K562 (cell line): Measurements from ENCODE around the gene PKP1. TPM values are rescaled to one million over a fixed set of nuclear protein-coding genes. Genes with fewer than 3 reads are reported as not detected.

Experiments
- ATAC-seq: fragments of 200-7000 bp; cut with Tn5 transposase; 3 replicates; pipeline ENCODE4 v1.9.1; 2020; ENCODE audit warnings: moderate library complexity
- BruUV-seq: library from RNA; stranded (reverse); fragments of 400-500 nt; replicated peaks from 2 replicates; lab custom pipeline; 2021; lab: Mats Ljungman, UMichigan
- CTCF ChIA-PET: fragments of 300-600 bp; formaldehyde crosslinking; extraction: SDS; loops from one replicate; lab custom pipeline; 2021; ENCODE audit warnings: low intra/inter-chr PET ratio; lab: Yijun Ruan, JAX
- POLR2A ChIA-PET: fragments of 300-600, 350-650 bp; sonication (Branson Sonifier 250); formaldehyde crosslinking; extraction: SDS; loops from one replicate; lab custom pipeline; 2021; ENCODE audit warnings: antibody characterized with exemption, inconsistent platforms; lab: Yijun Ruan, JAX
- DNase-seq, 4 experiments: peaks; one replicate each; pipeline versions ENCODE4 v3.0.0 to v3.0.0-alpha.2; 2011 to 2018; ENCODE audit warnings: low spot score in 3 of 4, mixed read lengths in 3 of 4; ENCODE audit errors: extremely low read depth in 1 of 4
- FAIRE-seq: peaks from 2 replicates; lab custom pipeline; 2011; peaks lifted over from hg19 to GRCh38; lab: Jason Lieb, UNC
- H2AFZ ChIP-seq: 2 replicates; pipeline ENCODE4 v1.6.0; 2011; ENCODE audit warnings: low read depth, low read length, control low read depth, inconsistent platforms
- H3K27ac ChIP-seq: fragments of 200-600 bp; 3 replicates; pipeline ENCODE4 v1.8.0; 2011; ENCODE audit warnings: low read depth, mild to moderate bottlenecking, control low read depth, inconsistent platforms, low read length, moderate library complexity, mixed read lengths; ENCODE audit errors: extremely low read depth
- H3K27me3 ChIP-seq, 2 experiments: fragments of 300-600 bp in 1 of 2; 2 replicates in 1 of 2; 3 replicates in 1 of 2; pipeline versions ENCODE4 v1.6.0 to v1.8.0; 2011; ENCODE audit warnings: inconsistent platforms in 2 of 2, low read length in 2 of 2, mild to moderate bottlenecking in 1 of 2, mixed read lengths in 1 of 2, moderate library complexity in 1 of 2; ENCODE audit not compliant: control insufficient read depth in 2 of 2, insufficient read depth in 2 of 2
- H3K36me3 ChIP-seq: fragments of 300-600 bp; 3 replicates; pipeline ENCODE4 v1.8.0; 2011; ENCODE audit warnings: mild to moderate bottlenecking, low read length, inconsistent platforms; ENCODE audit not compliant: control insufficient read depth, insufficient read depth
- H3K4me1 ChIP-seq, 2 experiments: fragments of 200-600 bp in 1 of 2; replicated peaks in 1 of 2; 2 replicates in 1 of 2; 3 replicates in 1 of 2; pipeline versions ENCODE4 v1.5.1 to v1.8.0; 2011; ENCODE audit warnings: inconsistent platforms in 2 of 2, low read length in 2 of 2, mild to moderate bottlenecking in 1 of 2, mixed read lengths in 1 of 2, moderate library complexity in 1 of 2; ENCODE audit not compliant: control insufficient read depth in 2 of 2, insufficient read depth in 2 of 2
- H3K4me2 ChIP-seq: 2 replicates; pipeline ENCODE4 v1.6.1; 2011; ENCODE audit warnings: low read length, control low read depth, inconsistent platforms, mixed read lengths; ENCODE audit not compliant: insufficient read depth
- H3K4me3 ChIP-seq: fragments of 200-600 bp; sonication (generic), shearing (Covaris generic); 2 replicates; pipeline ENCODE4 v1.5.1; 2016; ENCODE audit warnings: control low read depth, inconsistent platforms
- H3K79me2 ChIP-seq: fragments of 200-600 bp; 3 replicates; pipeline ENCODE4 v1.8.0; 2011; ENCODE audit warnings: low read length, inconsistent platforms; ENCODE audit not compliant: control insufficient read depth, insufficient read depth
- H3K9ac ChIP-seq, 2 experiments: 2 replicates each; pipeline versions ENCODE4 v1.6.0 to v1.6.1; 2011; ENCODE audit warnings: low read depth in 2 of 2, low read length in 2 of 2, control low read depth in 1 of 2, inconsistent platforms in 1 of 2, mild to moderate bottlenecking in 1 of 2, mixed read lengths in 1 of 2; ENCODE audit not compliant: insufficient read depth in 1 of 2
- H3K9me1 ChIP-seq: one replicate; pipeline ENCODE4 v1.6.0; 2011; ENCODE audit warnings: inconsistent platforms, mild to moderate bottlenecking, low read length, moderate library complexity; ENCODE audit not compliant: control insufficient read depth, insufficient read depth
- H3K9me3 ChIP-seq: replicated peaks from 2 replicates; pipeline ENCODE4 v1.5.1; 2011; ENCODE audit warnings: low read depth, low read length, inconsistent platforms; ENCODE audit not compliant: control insufficient read depth, insufficient read depth
- H4K20me1 ChIP-seq: replicated peaks from 2 replicates; pipeline ENCODE4 v1.6.1; 2011; ENCODE audit warnings: low read length, inconsistent platforms, mixed read lengths; ENCODE audit not compliant: control insufficient read depth, insufficient read depth
- MGA ChIP-seq: fragments of 450-650 bp; IDR thresholded peaks from 2 replicates; pipeline ENCODE4 v1.6.1; 2016; ENCODE audit warnings: mild to moderate bottlenecking, moderate library complexity
- STAG1 ChIP-seq: sonication (generic); formaldehyde crosslinking; IDR thresholded peaks from 2 replicates; pipeline ENCODE4 v1.5.0; 2020; ENCODE audit warnings: missing genetic modification reagents, borderline replicate concordance
- WGBS: fragments of 100-300 bp; shearing (Covaris generic); methylation state at CpG from one replicate; pipeline ENCODE4 v1.1.6; 2016; ENCODE audit warnings: low coverage, mixed read lengths; ENCODE audit not compliant: insufficient coverage; ENCODE audit errors: missing lambda C conversion rate; 5-methylcytosine and 5-hydroxymethylcytosine counted together
- in situ Hi-C: fragments of 300-500 bp; cut with MboI; formaldehyde crosslinking; loops from 4 replicates; pipeline ENCODE4 v1.15.0; 2018; ENCODE audit warnings: inconsistent platforms, mixed read lengths
- intact Hi-C: fragments of 100-400 bp; cut with micrococcal nuclease; formaldehyde crosslinking; loops from 2 replicates; pipeline ENCODE4 v1.14.2; 2022
- polyA plus RNA-seq, 8 experiments: library from polyadenylated mRNA; depleted of rRNA in 4 of 8; stranded (reverse) in 5 of 8; unstranded in 3 of 8; fragments of >200 nt; fragmentation: Nextera tagmentation in 2 of 8; fragmentation: Illumina TruSeq in 1 of 8; extraction: Ambion mirVana in 2 of 8; extraction: Trizol in 1 of 8; gene quantifications; 2 replicates each; pipeline versions ENCODE4 v1.2.1 to v1.2.3, GENCODE V29; 2011 to 2014; ENCODE audit warnings: inconsistent platforms in 1 of 8, missing spikeins in 1 of 8
- total RNA-seq, 7 experiments: library from RNA; depleted of rRNA in 6 of 7; stranded (reverse); fragments of >200 nt in 6 of 7; fragmentation: Illumina TruSeq in 2 of 7; extraction: Trizol in 2 of 7; gene quantifications; 2 replicates each; pipeline versions ENCODE4 v1.2.1 to v1.2.3, GENCODE V29; 2011 to 2021; ENCODE audit warnings: low replicate concordance in 1 of 7

PKP1 gene
- total and polyA plus RNA-seq, 9 of the 15 experiments (the other 6 are each of a cell fraction or from before 2014, with no cell fraction given) = not detected

GRCh38 chr1:201319631-201320030, 36.3 kb downstream of the PKP1 start:
- ChIA-PET POLR2A (interaction anchor here (0.7 kb wide), 2 partner anchors 18 to 29 kb away, joined by 3 to 5 read pairs; no protein-coding TSS in a partner anchor), CTCF (no interaction called here)
- H3K27me3 ChIP-seq = peaks cover 36 to 95% of the 10 kb centered on the region in 2 experiments; a peak in 4 of 5 replicates
- no peaks in the 10 kb centered on the region for H3K79me2 ChIP-seq
- in situ Hi-C loops (no loop called here), intact Hi-C loops (no loop called here)
- H2AFZ ChIP-seq = no peak overlapping the region
- 5% methylated on average over 6 of the region's 6 CpGs for WGBS
- no peak overlapping the region for H3K4me2 ChIP-seq
- no TSS peak for BruUV-seq
- DNase-seq (no peak), ATAC-seq (no peak), FAIRE-seq (no peak)
- H3K9me3 ChIP-seq = no peaks in the 10 kb centered on the region
- no peaks in the 10 kb centered on the region for H3K9me1 ChIP-seq
- H4K20me1 ChIP-seq = peaks cover 13% of the 10 kb centered on the region; the same call in 1 of the 2 replicates
- H3K36me3 ChIP-seq = no peaks in the 10 kb centered on the region
- H3K4me1 ChIP-seq = 0 out of 5 replicates have a peak, but pooled peaks cover 0 to 2% of the 10 kb centered on the region in 2 experiments
- H3K27ac ChIP-seq = no peak overlapping the region
- H3K4me3 ChIP-seq = no peak overlapping the region
- no peak overlapping the region for H3K9ac ChIP-seq
- TF ChIP-seq MGA = no peak
- no peak for TF ChIP-seq STAG1 (CRISPR knock-in tag)
